Osteoblast (primary cell): Measurements from ENCODE around the gene NOL9. TPM values are rescaled to one million over a fixed set of nuclear protein-coding genes. Genes with fewer than 3 reads are reported as not detected.

ENCODE experiments used
- DNase-seq: peaks from one replicate; pipeline ENCODE4 v3.0.0; 2011; ENCODE audit warnings: low spot score, mixed read lengths; ENCODE audit not compliant: insufficient read length; ENCODE audit errors: missing footprints
- H2AFZ ChIP-seq: 2 replicates; pipeline ENCODE4 v1.6.0; 2011; ENCODE audit warnings: mild to moderate bottlenecking, low read length
- H3K27ac ChIP-seq: 2 replicates; pipeline ENCODE4 v1.5.1; 2011; ENCODE audit warnings: mild to moderate bottlenecking, low read depth, low read length, moderate library complexity
- H3K27me3 ChIP-seq: 2 replicates; pipeline ENCODE4 v1.6.0; 2012; ENCODE audit warnings: mild to moderate bottlenecking, control low read depth, inconsistent platforms, low read length, moderate library complexity; ENCODE audit not compliant: insufficient read depth
- H3K36me3 ChIP-seq: 2 replicates; pipeline ENCODE4 v1.5.1; 2011; ENCODE audit warnings: mild to moderate bottlenecking, low read length, control low read depth, moderate library complexity; ENCODE audit not compliant: insufficient read depth
- H3K4me1 ChIP-seq: 2 replicates; pipeline ENCODE4 v1.5.1; 2011; ENCODE audit warnings: mild to moderate bottlenecking, low read length, control low read depth, moderate library complexity; ENCODE audit not compliant: insufficient read depth
- H3K4me2 ChIP-seq: 2 replicates; pipeline ENCODE4 v1.6.0; 2011; ENCODE audit warnings: mild to moderate bottlenecking, low read length; ENCODE audit not compliant: insufficient read depth
- H3K4me3 ChIP-seq: fragments of 200-600 bp; sonication (generic); 3 replicates; pipeline ENCODE4 v1.5.1; 2012; ENCODE audit warnings: mild to moderate bottlenecking, low read length, inconsistent platforms; ENCODE audit not compliant: insufficient read depth
- H3K79me2 ChIP-seq: 2 replicates; pipeline ENCODE4 v1.6.0; 2012; ENCODE audit warnings: mild to moderate bottlenecking, low read length, control low read depth, inconsistent platforms; ENCODE audit not compliant: insufficient read depth
- H3K9me3 ChIP-seq: 2 replicates; pipeline ENCODE4 v1.5.1; 2011; ENCODE audit warnings: low read depth, low read length, control low read depth
- H4K20me1 ChIP-seq: 2 replicates; pipeline ENCODE4 v1.6.0; 2012; ENCODE audit warnings: mild to moderate bottlenecking, low read length, control low read depth; ENCODE audit not compliant: insufficient read depth
- total RNA-seq: library from RNA; depleted of rRNA; stranded (reverse); fragments of >200 nt; gene quantifications from 2 replicates; pipeline ENCODE4 v1.2.3, GENCODE V29; 2012
- TF ChIP-seq, protein P1 (sequence below): IDR thresholded peaks from 2 replicates; pipeline ENCODE4 v1.5.1; 2011; ENCODE audit warnings: mild to moderate bottlenecking, low read depth, low read length, moderate library complexity; ENCODE audit errors: extremely low read depth

The NOL9 gene
- total RNA-seq, 1 donor: 31.1 TPM

GRCh38 chr1:6511056-6511455 is 43.3 kb downstream of the NOL9 start:
- Histone ChIP-seq H3K4me1 (no peaks in the 10 kb centered on the region), H3K9me3 (no peaks in the 10 kb centered on the region), H3K36me3 (no peaks in the 10 kb centered on the region), H4K20me1 (no peaks in the 10 kb centered on the region), H3K4me3 (no peak overlapping the region), H3K27ac (no peak overlapping the region), H3K79me2 (no peaks in the 10 kb centered on the region), H3K27me3 (no peaks in the 10 kb centered on the region), H3K4me2 (no peak overlapping the region), H2AFZ (no peak overlapping the region)
- TF ChIP-seq, protein P1, sequence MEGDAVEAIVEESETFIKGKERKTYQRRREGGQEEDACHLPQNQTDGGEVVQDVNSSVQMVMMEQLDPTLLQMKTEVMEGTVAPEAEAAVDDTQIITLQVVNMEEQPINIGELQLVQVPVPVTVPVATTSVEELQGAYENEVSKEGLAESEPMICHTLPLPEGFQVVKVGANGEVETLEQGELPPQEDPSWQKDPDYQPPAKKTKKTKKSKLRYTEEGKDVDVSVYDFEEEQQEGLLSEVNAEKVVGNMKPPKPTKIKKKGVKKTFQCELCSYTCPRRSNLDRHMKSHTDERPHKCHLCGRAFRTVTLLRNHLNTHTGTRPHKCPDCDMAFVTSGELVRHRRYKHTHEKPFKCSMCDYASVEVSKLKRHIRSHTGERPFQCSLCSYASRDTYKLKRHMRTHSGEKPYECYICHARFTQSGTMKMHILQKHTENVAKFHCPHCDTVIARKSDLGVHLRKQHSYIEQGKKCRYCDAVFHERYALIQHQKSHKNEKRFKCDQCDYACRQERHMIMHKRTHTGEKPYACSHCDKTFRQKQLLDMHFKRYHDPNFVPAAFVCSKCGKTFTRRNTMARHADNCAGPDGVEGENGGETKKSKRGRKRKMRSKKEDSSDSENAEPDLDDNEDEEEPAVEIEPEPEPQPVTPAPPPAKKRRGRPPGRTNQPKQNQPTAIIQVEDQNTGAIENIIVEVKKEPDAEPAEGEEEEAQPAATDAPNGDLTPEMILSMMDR: no peak
- peak; percentile 25 for DNase-seq

GRCh38 chr1:6510493-6510892 is 43.8 kb downstream of the NOL9 start:
- Histone ChIP-seq H2AFZ (no peak overlapping the region), H3K36me3 (no peaks in the 10 kb centered on the region), H3K4me1 (no peaks in the 10 kb centered on the region), H3K4me2 (no peak overlapping the region), H3K79me2 (no peaks in the 10 kb centered on the region), H3K4me3 (no peak overlapping the region), H3K27ac (no peak overlapping the region), H4K20me1 (no peaks in the 10 kb centered on the region), H3K9me3 (no peaks in the 10 kb centered on the region), H3K27me3 (no peaks in the 10 kb centered on the region)
- DNase-seq: peak; percentile 32
- TF ChIP-seq, protein P1: no peak

- Histone ChIP-seq H3K79me2 (no peaks in the 10 kb centered on the region), H3K4me3 (no peak overlapping the region), H3K36me3 (no peaks in the 10 kb centered on the region), H3K27ac (no peak overlapping the region), H3K4me2 (no peak overlapping the region), H3K9me3 (no peaks in the 10 kb centered on the region), H3K4me1 (no peaks in the 10 kb centered on the region), H4K20me1 (no peaks in the 10 kb centered on the region), H3K27me3 (no peaks in the 10 kb centered on the region), H2AFZ (no peak overlapping the region)
- TF ChIP-seq, protein P1: no peak
- peak; percentile 81 for DNase-seq
Measured at GRCh38 chr1:6509919-6510291, 44.4 kb downstream of the NOL9 start.

- Histone ChIP-seq H3K9me3 (no peaks in the 10 kb centered on the region), H2AFZ (no peak overlapping the region), H3K4me3 (no peak overlapping the region), H3K4me1 (no peaks in the 10 kb centered on the region), H3K27ac (no peak overlapping the region), H3K4me2 (no peak overlapping the region), H3K36me3 (no peaks in the 10 kb centered on the region), H3K27me3 (no peaks in the 10 kb centered on the region), H3K79me2 (no peaks in the 10 kb centered on the region), H4K20me1 (no peaks in the 10 kb centered on the region)
- peak; percentile 70 for DNase-seq
- TF ChIP-seq, protein P1: no peak
Measured at GRCh38 chr1:6509220-6509918, 44.9 kb downstream of the NOL9 start.
